H1 (cell line): ENCODE results near the gene MIA3. TPM values are rescaled to one million over a fixed set of nuclear protein-coding genes. Genes with fewer than 3 reads are reported as not detected.

Source experiments
- ASH2L ChIP-seq: fragments of 200-600, 300-600 bp; sonication (generic); IDR thresholded peaks from one replicate; pipeline ENCODE4 v1.7.1; 2017; ENCODE audit warnings: low read length
- ATF3 ChIP-seq: IDR thresholded peaks from 2 replicates; pipeline ENCODE4 v1.6.1; 2011; ENCODE audit warnings: low read depth, mild to moderate bottlenecking, low read length; ENCODE audit not compliant: insufficient read depth
- BCL11A ChIP-seq, 2 experiments: IDR thresholded peaks; one replicate each; pipeline ENCODE4 v1.6.1; 2011; ENCODE audit warnings: low read depth in 2 of 2, low read length in 2 of 2, mild to moderate bottlenecking in 2 of 2
- CBX8 ChIP-seq: fragments of 300-800, 300-1000 bp; sonication (generic); IDR thresholded peaks from 2 replicates; pipeline ENCODE4 v1.7.1; 2016; ENCODE audit warnings: low read depth, low read length, borderline replicate concordance
- CHD2 ChIP-seq: IDR thresholded peaks from 2 replicates; pipeline ENCODE4 v1.6.1; 2012; ENCODE audit warnings: low read length, improper control_type of control experiment
- GABPA ChIP-seq: IDR thresholded peaks from 2 replicates; pipeline ENCODE4 v1.6.1; 2011; ENCODE audit warnings: mild to moderate bottlenecking, low read length, moderate library complexity, borderline replicate concordance; ENCODE audit not compliant: insufficient read depth
- HDAC6 ChIP-seq: IDR thresholded peaks from one replicate; pipeline ENCODE4 v1.7.1; 2012; ENCODE audit warnings: low read depth, mild to moderate bottlenecking, inconsistent platforms, low read length, moderate library complexity
- KDM4A ChIP-seq: IDR thresholded peaks from one replicate; pipeline ENCODE4 v1.7.1; 2012; ENCODE audit warnings: low read depth, mild to moderate bottlenecking, moderate library complexity, low read length, inconsistent platforms; ENCODE audit not compliant: severe bottlenecking
- MAX ChIP-seq: IDR thresholded peaks from 2 replicates; pipeline ENCODE4 v1.6.1; 2012; ENCODE audit warnings: inconsistent platforms
- POLR2A ChIP-seq, 2 experiments: IDR thresholded peaks; 1 replicate in 1 of 2; 2 replicates in 1 of 2; pipeline ENCODE4 v1.6.1; 2011; ENCODE audit warnings: low read depth in 2 of 2, low read length in 2 of 2, mild to moderate bottlenecking in 2 of 2; ENCODE audit errors: control extremely low read depth in 1 of 2
- POU5F1 ChIP-seq: IDR thresholded peaks from 2 replicates; pipeline ENCODE4 v1.6.1; 2011; ENCODE audit warnings: low read depth, mild to moderate bottlenecking, low read length, moderate library complexity
- RXRA ChIP-seq: IDR thresholded peaks from 2 replicates; pipeline ENCODE4 v1.6.1; 2011; ENCODE audit warnings: low read depth, mild to moderate bottlenecking, low read length, moderate library complexity; ENCODE audit not compliant: insufficient read depth
- SIN3A ChIP-seq, 2 experiments: IDR thresholded peaks in 1 of 2; conservative IDR thresholded peaks in 1 of 2; 2 replicates each; pipeline ENCODE4 v1.6.1; 2011 to 2012; ENCODE audit warnings: low read length in 2 of 2, improper control_type of control experiment in 1 of 2, low read depth in 1 of 2, mild to moderate bottlenecking in 1 of 2
- SIX5 ChIP-seq: IDR thresholded peaks from 2 replicates; pipeline ENCODE4 v1.6.1; 2011; ENCODE audit warnings: mild to moderate bottlenecking, low read depth, low read length
- SP4 ChIP-seq: IDR thresholded peaks from 2 replicates; pipeline ENCODE4 v1.6.1; 2012; ENCODE audit warnings: low read length, inconsistent platforms
- TBP ChIP-seq: IDR thresholded peaks from 2 replicates; pipeline ENCODE4 v1.6.1; 2011; ENCODE audit warnings: low read depth, low read length, improper control_type of control experiment
- TCF12 ChIP-seq: IDR thresholded peaks from 2 replicates; pipeline ENCODE4 v1.6.1; 2011; ENCODE audit warnings: low read depth, mild to moderate bottlenecking, low read length
- polyA plus RNA-seq, 7 experiments: library from polyadenylated mRNA; depleted of rRNA in 3 of 7; stranded (reverse) in 5 of 7; unstranded in 2 of 7; fragments of >200 nt in 5 of 7; fragments of 200-250 nt in 2 of 7; gene quantifications; 1 replicate in 5 of 7; 2 replicates in 1 of 7; 4 replicates in 1 of 7; pipeline versions ENCODE4 v1.2.1 to v1.2.3, GENCODE V29; 2011 to 2013; ENCODE audit warnings: missing spikeins in 2 of 7, mixed read lengths in 2 of 7
- total RNA-seq: library from RNA; stranded (reverse); fragmentation: NEBNext Ultra II Directional; extraction: Animal tissue kit (Norgen Biotek cat#: 25700); gene quantifications from 2 replicates; pipeline ENCODE4 v1.2.1, GENCODE V29; 2021
- TF ChIP-seq, protein P1 (sequence below): IDR thresholded peaks from 2 replicates; pipeline ENCODE4 v1.6.1; 2011; ENCODE audit warnings: low read length, improper control_type of control experiment

MIA3 gene
- total and polyA plus RNA-seq, 2 of the 8 experiments (the other 6 are each of a cell fraction or from before 2014, with no cell fraction given), result 69.0 to 105 TPM

DNA sequence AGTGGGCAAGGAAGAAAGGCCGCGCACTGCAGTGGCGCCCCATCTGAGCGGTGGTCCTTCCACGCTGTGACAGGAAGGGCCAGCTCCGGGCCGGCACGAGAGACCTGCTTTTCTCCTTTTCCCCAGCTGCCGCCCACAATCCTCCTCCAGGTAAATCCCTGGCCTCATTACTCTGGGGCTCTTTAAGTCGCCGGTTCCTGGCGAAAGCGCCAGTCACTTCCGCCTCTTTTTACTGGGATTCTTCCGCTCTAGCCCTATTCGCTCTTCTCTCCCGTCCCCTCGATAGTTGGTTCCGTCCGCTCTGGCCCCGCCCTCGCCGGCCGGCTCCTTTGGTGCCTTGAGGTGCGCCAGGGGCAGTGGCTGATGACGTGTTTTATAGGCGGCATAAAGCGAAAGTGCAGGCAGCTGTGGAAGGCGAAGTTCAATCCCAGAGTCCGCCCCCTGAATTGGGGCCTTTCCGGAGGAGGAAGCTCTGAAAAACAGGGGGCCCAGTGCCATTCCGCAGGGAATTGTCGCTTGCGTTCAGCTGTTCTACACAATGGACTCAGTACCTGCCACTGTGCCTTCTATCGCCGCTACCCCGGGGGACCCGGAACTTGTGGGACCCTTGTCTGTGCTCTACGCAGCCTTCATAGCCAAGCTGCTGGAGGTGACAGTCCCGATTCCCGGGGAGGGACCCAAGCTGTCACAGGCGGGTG is 26.2 kb downstream of the MIA3 start (continued):
- TF ChIP-seq POLR2A (IDR thresholded peaks at IDR 0.05; ENCODE audit: control extremely low read depth in 1 of 2, low read depth in 2 of 2, low read length in 2 of 2) (peak; percentile 47 to 94), RXRA (no peak), CHD2 (peak; percentile 80), HDAC6 (no peak), BCL11A (IDR thresholded peaks at IDR 0.05; ENCODE audit: low read depth in 2 of 2, low read length in 2 of 2) (no peak), CBX8 (no peak), POU5F1 (no peak), ATF3 (peak; percentile 95), MAX (peak; percentile 47; the same call in 1 of the 2 replicates), SP4 (peak; percentile 68), TBP (peak; percentile 91), SIX5 (peak; percentile 35; the same call in 1 of the 2 replicates), TCF12 (no peak), GABPA (0 out of 2 replicates have a peak, but pooled peaks have one; percentile 32), KDM4A (peak; percentile 100), ASH2L (peak; percentile 86), SIN3A (conservative IDR thresholded peaks at IDR 0.05 in 1 of 2, IDR thresholded peaks at IDR 0.05 in 1 of 2; ENCODE audit: low read depth in 1 of 2, low read length in 2 of 2) (peak; percentile 75 to 97; a peak in 2 of 4 replicates)
- TF ChIP-seq, protein P1, sequence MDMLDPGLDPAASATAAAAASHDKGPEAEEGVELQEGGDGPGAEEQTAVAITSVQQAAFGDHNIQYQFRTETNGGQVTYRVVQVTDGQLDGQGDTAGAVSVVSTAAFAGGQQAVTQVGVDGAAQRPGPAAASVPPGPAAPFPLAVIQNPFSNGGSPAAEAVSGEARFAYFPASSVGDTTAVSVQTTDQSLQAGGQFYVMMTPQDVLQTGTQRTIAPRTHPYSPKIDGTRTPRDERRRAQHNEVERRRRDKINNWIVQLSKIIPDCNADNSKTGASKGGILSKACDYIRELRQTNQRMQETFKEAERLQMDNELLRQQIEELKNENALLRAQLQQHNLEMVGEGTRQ, result no peak
